Transverse colon (tissue), 4 donors: Measurements from ENCODE around the gene COL13A1. TPM values are rescaled to one million over a fixed set of nuclear protein-coding genes. Genes with fewer than 3 reads are reported as not detected.

Experiments
- DNase-seq: peaks from one replicate; pipeline ENCODE4 v3.0.0-alpha.2; 2019
- H3K27ac ChIP-seq, 4 donors: fragments of 200-600 bp; sonication (generic); 2 replicates each; pipeline ENCODE4 v1.5.1; 2016 to 2018; ENCODE audit warnings: inconsistent platforms in 4 of 4
- H3K27me3 ChIP-seq: fragments of 200-600 bp; sonication (generic); 2 replicates; pipeline ENCODE4 v1.5.1; 2017; ENCODE audit warnings: inconsistent platforms
- H3K36me3 ChIP-seq, 4 donors: fragments of 200-600 bp; sonication (generic); 2 replicates each; pipeline ENCODE4 v1.5.1; 2017 to 2019; ENCODE audit warnings: inconsistent platforms in 4 of 4
- H3K4me1 ChIP-seq, 4 donors: fragments of 200-600 bp; sonication (generic); 2 replicates each; pipeline ENCODE4 v1.5.1; 2017 to 2020; ENCODE audit warnings: inconsistent platforms in 4 of 4
- H3K4me3 ChIP-seq, 4 donors: fragments of 200-600 bp; sonication (generic); 1 replicate in 1 of 4; 2 replicates in 3 of 4; pipeline versions ENCODE4 v1.5.1 to v1.6.1; 2017 to 2019; ENCODE audit warnings: inconsistent platforms in 4 of 4
- H3K9me3 ChIP-seq, 2 donors: fragments of 200-600 bp; sonication (generic); 2 replicates each; pipeline ENCODE4 v1.5.1; 2017 to 2019; ENCODE audit warnings: inconsistent platforms in 2 of 2
- EP300 ChIP-seq: sonication (generic); formaldehyde crosslinking; IDR thresholded peaks from one replicate; pipeline ENCODE4 v1.6.1; 2017; ENCODE audit warnings: antibody characterized with exemption, low read depth
- POLR2A ChIP-seq: fragments of 450-650 bp; IDR thresholded peaks from one replicate; pipeline ENCODE4 v1.6.1; 2016; ENCODE audit warnings: antibody characterized with exemption, mild to moderate bottlenecking, moderate library complexity
- POLR2AphosphoS5 ChIP-seq, 3 donors: sonication (generic); formaldehyde crosslinking; IDR thresholded peaks; one replicate each; pipeline ENCODE4 v1.6.1; 2016; ENCODE audit warnings: antibody characterized with exemption in 3 of 3
- WGBS, 2 donors: methylation state at CpG; one replicate each; pipeline ENCODE4 v1.1.5; 2018; ENCODE audit warnings: low coverage in 1 of 2; 5-methylcytosine and 5-hydroxymethylcytosine counted together
- in situ Hi-C, 4 donors: fragments of 200-750 bp; cut with MboI; loops; one replicate each; pipeline versions ENCODE4 v1.15.0 to v1.15.1; 2017; ENCODE audit warnings: low sequenced_read_pairs in 3 of 4, low pct_ligation_motif_present in 1 of 4, low pct_unique_long_range_greater_than_20kb in 1 of 4
- intact Hi-C: fragments of 100-400 bp; cut with DNase I; formaldehyde crosslinking; loops from one replicate; pipeline ENCODE4 v1.15.1; 2023; ENCODE audit warnings: low total_unique reads
- total RNA-seq, 4 donors: library from RNA; depleted of rRNA; stranded (reverse); fragments of >200 nt; gene quantifications; one replicate each; pipeline ENCODE4 v1.1.0, GENCODE V29; 2016
- TF ChIP-seq, protein P1 (sequence below), 5 experiments: fragments of 200-600 bp in 3 of 5; fragments of 450-650 bp in 2 of 5; sonication (generic) in 3 of 5; IDR thresholded peaks; 1 replicate in 2 of 5; 2 replicates in 3 of 5; pipeline ENCODE4 v1.5.1; 2016 to 2017; ENCODE audit warnings: antibody characterized with exemption in 5 of 5, inconsistent platforms in 3 of 5, mild to moderate bottlenecking in 2 of 5, moderate library complexity in 1 of 5

Gene COL13A1
- total RNA-seq, 4 donors from 2014 or later, result 0.68 to 8.2 (median 2.1) TPM

DNA sequence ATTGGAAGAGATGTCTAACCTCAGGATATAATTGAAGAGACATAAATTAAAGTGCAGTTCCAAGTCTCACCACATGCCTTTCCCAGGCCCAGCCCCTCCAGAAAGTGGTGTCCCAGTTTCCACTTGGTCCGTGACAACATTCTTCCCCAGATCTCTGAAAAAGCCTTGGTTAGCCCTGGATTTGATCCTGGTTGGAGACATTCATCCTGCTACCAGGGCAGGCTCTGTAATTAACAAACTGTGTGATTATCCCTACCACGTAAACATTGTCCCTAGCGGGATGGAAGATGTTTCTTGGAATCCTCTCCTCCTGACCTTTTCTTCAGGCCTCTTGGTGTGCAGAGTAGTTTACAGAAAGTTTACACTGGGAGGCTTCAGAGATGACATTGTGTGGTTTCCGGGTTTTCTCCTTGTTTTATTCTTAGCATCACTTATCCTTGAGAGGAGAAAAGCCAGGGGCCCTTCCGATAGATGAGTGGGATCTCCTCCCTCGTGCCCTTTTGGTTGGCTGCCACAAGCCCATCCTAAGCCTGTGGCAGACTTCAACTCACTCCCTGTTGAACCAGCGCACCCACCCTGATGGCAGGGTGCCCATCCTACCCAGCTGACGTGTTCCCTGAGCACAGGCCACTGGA lies 83.8 kb downstream of the COL13A1 start:
- Histone ChIP-seq H3K36me3 (no peaks in the 10 kb centered on the region), H3K4me3 (no peak overlapping the region), H3K27ac (peak overlapping the region in 2 of 4 donors; percentile 6 to 18), H3K9me3 (no peaks in the 10 kb centered on the region), H3K27me3 (no peaks in the 10 kb centered on the region), H3K4me1 (peaks cover 0 to 30% (median 13%) of the 10 kb centered on the region in 4 donors)
- WGBS, 2 donors, result 64 to 79% methylated on average over 3 to 8 of the region's 8 CpGs
- TF ChIP-seq, protein P1, sequence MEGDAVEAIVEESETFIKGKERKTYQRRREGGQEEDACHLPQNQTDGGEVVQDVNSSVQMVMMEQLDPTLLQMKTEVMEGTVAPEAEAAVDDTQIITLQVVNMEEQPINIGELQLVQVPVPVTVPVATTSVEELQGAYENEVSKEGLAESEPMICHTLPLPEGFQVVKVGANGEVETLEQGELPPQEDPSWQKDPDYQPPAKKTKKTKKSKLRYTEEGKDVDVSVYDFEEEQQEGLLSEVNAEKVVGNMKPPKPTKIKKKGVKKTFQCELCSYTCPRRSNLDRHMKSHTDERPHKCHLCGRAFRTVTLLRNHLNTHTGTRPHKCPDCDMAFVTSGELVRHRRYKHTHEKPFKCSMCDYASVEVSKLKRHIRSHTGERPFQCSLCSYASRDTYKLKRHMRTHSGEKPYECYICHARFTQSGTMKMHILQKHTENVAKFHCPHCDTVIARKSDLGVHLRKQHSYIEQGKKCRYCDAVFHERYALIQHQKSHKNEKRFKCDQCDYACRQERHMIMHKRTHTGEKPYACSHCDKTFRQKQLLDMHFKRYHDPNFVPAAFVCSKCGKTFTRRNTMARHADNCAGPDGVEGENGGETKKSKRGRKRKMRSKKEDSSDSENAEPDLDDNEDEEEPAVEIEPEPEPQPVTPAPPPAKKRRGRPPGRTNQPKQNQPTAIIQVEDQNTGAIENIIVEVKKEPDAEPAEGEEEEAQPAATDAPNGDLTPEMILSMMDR (IDR thresholded peaks at IDR 0.05), result peak; percentile 42 to 52 (median 49)
- TF ChIP-seq POLR2AphosphoS5 (IDR thresholded peaks at IDR 0.05) (peak in 1 of 3 donors; percentile 20), EP300 (no peak), POLR2A (no peak)
- in situ Hi-C loops, result no loop called here
- DNase-seq, result no peak
- intact Hi-C loops, result no loop called here

DNA sequence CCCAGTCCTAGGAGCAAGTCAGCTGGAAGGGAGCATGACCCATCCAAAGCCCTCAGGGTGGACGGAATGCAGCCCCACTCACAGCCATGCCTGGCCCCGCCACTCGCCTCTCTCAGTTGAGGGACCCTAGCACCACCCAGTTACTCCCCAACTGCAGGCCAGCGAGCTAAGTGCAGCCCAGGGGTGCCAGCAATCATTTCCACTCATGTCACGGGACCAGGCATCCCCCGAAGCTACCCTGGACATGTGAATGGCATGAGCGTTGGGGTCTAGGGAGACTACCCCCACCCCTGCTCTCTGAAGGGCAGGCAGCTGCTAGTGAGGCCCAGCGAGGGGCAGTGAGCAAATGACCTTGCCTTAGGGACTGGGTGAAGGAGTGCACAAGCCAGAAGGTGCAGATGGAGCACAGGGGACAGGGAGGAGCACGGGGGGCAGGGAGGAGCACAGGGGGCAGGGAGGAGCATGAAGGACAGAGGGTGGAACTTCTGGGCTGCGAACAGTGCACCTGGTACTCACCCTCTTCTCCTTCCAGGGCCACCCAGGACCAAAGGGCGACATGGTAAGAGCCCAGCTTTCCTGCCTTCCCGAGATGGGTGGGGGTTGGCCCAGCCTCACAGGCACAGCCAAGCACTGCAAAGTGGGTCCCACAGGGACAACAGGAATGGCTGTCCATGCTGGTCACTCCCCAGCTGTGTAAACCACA lies 87.3 kb downstream of the COL13A1 start:
- in situ Hi-C loops, result no loop called here
- Histone ChIP-seq H3K27ac (no peak overlapping the region), H3K9me3 (no peaks in the 10 kb centered on the region), H3K4me1 (peaks cover 8 to 50% (median 19%) of the 10 kb centered on the region in 4 donors), H3K27me3 (no peaks in the 10 kb centered on the region), H3K36me3 (no peaks in the 10 kb centered on the region), H3K4me3 (no peak overlapping the region)
- 77% methylated on average over 12 of the region's 12 CpGs; no CpG with 5 or more reads in 1 of the 2 donors for WGBS, 2 donors
- intact Hi-C loops, result no loop called here
- TF ChIP-seq, protein P1 (IDR thresholded peaks at IDR 0.05), result no peak
- TF ChIP-seq EP300, result no peak
- TF ChIP-seq POLR2A, result no peak
- no peak for TF ChIP-seq POLR2AphosphoS5 (IDR thresholded peaks at IDR 0.05)
- no peak for DNase-seq

DNA sequence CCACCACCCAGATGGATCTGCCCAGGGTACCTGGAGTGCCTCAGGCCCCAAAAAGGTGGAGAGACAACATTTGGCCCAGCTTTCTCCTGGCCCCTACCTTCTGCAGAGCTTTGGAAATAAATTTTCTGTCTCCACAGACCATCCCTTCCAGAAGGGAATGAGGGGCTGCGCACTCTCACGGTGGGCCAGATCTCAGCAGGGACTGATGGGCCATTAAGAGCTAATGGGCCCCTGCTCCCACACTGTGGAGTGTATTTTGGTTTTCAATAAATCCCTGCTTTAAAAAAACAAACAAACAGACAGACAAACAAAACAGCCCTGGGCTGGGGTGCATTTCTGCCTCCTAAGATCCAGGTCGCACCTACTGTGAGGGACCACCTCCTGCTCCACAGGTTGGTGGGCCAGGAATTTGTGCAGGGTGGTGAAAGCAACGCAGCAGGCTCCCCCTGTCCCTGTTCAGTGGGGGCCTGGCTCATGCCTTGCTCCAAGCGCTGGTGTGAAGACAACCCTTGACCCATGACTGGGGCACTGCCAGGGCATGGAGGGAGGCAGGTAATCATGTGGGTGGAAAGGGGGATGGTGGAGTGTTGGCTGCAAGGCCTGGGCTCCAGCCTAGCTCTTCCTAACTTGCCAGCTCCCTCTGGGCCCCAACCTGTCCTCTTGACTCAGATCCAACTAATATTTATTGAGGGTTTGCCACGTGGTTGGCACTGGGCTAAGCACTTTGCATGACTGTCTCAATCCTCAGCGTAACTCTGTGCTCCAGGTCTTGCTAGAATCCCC lies 88.5 kb downstream of the COL13A1 start:
- Histone ChIP-seq H3K27me3 (no peaks in the 10 kb centered on the region), H3K4me1 (peaks cover 8 to 46% (median 19%) of the 10 kb centered on the region in 4 donors), H3K4me3 (no peak overlapping the region), H3K27ac (peak overlapping the region; percentile 45 to 73 (median 66)), H3K36me3 (no peaks in the 10 kb centered on the region), H3K9me3 (no peaks in the 10 kb centered on the region)
- no peak for DNase-seq
- TF ChIP-seq EP300 (no peak), POLR2AphosphoS5 (IDR thresholded peaks at IDR 0.05) (no peak), POLR2A (no peak)
- TF ChIP-seq, protein P1 (IDR thresholded peaks at IDR 0.05), result no peak
- in situ Hi-C loops (no loop called here), intact Hi-C loops (no loop called here)
- 57% methylated on average over 7 of the region's 7 CpGs; no CpG with 5 or more reads in 1 of the 2 donors for WGBS, 2 donors

DNA sequence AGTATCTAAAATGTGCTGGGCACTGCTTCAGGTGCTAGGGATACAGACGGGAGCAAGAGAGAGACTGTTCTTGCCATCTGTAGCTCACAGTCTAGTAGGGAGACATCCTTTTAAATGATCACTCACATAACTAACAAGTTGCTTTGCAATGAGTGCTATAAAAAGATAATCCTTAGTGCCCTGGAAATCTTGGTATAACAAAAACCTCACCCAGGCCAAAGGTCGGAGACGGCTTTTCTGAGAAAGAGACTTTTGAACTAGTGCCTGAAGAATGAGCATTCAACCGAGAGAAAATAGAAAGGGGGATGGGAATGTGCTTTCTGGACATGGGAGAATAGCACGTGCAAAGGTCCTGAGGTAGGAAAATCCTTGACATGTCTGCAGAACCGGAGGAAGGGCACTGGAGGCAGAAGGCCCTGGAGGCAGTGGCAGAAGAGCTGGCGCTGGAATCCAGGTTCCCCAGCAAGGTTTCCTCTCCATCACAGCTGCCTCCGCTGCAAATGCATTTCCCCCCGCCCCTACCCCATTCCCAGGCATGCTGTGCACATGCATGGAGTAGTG lies 89.4 kb downstream of the COL13A1 start:
- DNase-seq, result peak; percentile 82
- in situ Hi-C loops, result no loop called here
- H3K4me3 ChIP-seq, result no peak overlapping the region
- peak overlapping the region; percentile 45 to 73 (median 66) for H3K27ac ChIP-seq
- H3K36me3 ChIP-seq, result no peaks in the 10 kb centered on the region
- TF ChIP-seq POLR2A (no peak), POLR2AphosphoS5 (IDR thresholded peaks at IDR 0.05) (peak in 1 of 3 donors; percentile 51), EP300 (no peak)
- TF ChIP-seq, protein P1 (IDR thresholded peaks at IDR 0.05), result no peak
- WGBS, 2 donors, result 48 to 60% methylated on average over 5 to 9 of the region's 9 CpGs
- intact Hi-C loops, result no loop called here
- no peaks in the 10 kb centered on the region for H3K9me3 ChIP-seq
- no peaks in the 10 kb centered on the region for H3K27me3 ChIP-seq
- peaks cover 8 to 46% (median 19%) of the 10 kb centered on the region in 4 donors for H3K4me1 ChIP-seq
